ENCODE data around the gene HEPHL1.

DNA sequence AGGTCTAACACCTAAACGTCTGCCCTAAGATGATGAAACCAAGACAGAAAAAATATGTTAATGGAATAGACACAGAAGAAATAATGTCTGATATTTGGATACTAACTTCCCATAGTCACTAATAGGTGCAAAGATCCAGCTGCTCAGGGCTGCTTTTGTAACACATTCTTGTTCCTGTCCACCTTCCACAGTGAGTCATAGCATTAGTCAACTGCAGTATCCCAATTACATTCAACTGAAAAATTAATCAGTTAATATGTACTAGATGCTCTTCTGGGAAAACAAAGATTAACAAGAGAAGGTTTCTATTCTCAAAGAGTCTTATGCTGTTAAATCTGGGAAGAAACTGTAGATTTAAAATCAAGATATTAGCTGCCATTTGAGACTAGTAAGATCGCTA is 47.6 kb downstream of the HEPHL1 start:
- TF ChIP-seq, protein P1, sequence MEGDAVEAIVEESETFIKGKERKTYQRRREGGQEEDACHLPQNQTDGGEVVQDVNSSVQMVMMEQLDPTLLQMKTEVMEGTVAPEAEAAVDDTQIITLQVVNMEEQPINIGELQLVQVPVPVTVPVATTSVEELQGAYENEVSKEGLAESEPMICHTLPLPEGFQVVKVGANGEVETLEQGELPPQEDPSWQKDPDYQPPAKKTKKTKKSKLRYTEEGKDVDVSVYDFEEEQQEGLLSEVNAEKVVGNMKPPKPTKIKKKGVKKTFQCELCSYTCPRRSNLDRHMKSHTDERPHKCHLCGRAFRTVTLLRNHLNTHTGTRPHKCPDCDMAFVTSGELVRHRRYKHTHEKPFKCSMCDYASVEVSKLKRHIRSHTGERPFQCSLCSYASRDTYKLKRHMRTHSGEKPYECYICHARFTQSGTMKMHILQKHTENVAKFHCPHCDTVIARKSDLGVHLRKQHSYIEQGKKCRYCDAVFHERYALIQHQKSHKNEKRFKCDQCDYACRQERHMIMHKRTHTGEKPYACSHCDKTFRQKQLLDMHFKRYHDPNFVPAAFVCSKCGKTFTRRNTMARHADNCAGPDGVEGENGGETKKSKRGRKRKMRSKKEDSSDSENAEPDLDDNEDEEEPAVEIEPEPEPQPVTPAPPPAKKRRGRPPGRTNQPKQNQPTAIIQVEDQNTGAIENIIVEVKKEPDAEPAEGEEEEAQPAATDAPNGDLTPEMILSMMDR (IDR thresholded peaks at IDR 0.05) = no peak
- TF ChIP-seq POLR2A (IDR thresholded peaks at IDR 0.05) (no peak), POLR2AphosphoS5 (IDR thresholded peaks at IDR 0.05) (no peak)

Measured in suprapubic skin (tissue), 4 donors.